Parathyroid adenoma (tissue), 2 donors: ENCODE results near the gene TSPAN3.

Experiments used
- H2AFZ ChIP-seq: fragments of 300-600 bp; sonication (generic); one replicate; pipeline ENCODE4 v1.7.0; 2017; ENCODE audit warnings: antibody characterized with exemption, mild to moderate bottlenecking
- H3K27ac ChIP-seq: fragments of 300-600 bp; sonication (generic); one replicate; pipeline ENCODE4 v1.7.0; 2017
- H3K27me3 ChIP-seq: fragments of 300-600 bp; sonication (generic); one replicate; pipeline ENCODE4 v1.7.0; 2017; ENCODE audit warnings: low read length; ENCODE audit not compliant: control insufficient read depth, insufficient read depth
- H3K36me3 ChIP-seq: fragments of 300-600 bp; sonication (generic); one replicate; pipeline ENCODE4 v1.7.0; 2017; ENCODE audit warnings: low read length; ENCODE audit not compliant: control insufficient read depth, insufficient read depth
- H3K4me1 ChIP-seq: fragments of 300-600 bp; sonication (generic); one replicate; pipeline ENCODE4 v1.7.0; 2017; ENCODE audit warnings: control low read depth
- H3K4me2 ChIP-seq: fragments of 300-600 bp; sonication (generic); one replicate; pipeline ENCODE4 v1.7.0; 2017; ENCODE audit warnings: low read length
- H3K4me3 ChIP-seq: fragments of 300-600 bp; sonication (generic); one replicate; pipeline ENCODE4 v1.7.0; 2017; ENCODE audit warnings: low read depth, low read length
- H3K79me2 ChIP-seq: fragments of 300-600 bp; sonication (generic); one replicate; pipeline ENCODE4 v1.7.0; 2017; ENCODE audit warnings: control low read depth
- H3K9ac ChIP-seq: fragments of 300-600 bp; sonication (generic); one replicate; pipeline ENCODE4 v1.7.0; 2017; ENCODE audit warnings: mild to moderate bottlenecking
- H3K9me3 ChIP-seq: fragments of 300-600 bp; sonication (generic); one replicate; pipeline ENCODE4 v1.7.0; 2017; ENCODE audit warnings: low read length; ENCODE audit not compliant: control insufficient read depth
- CTCF ChIP-seq: fragments of 300-600 bp; sonication (generic); IDR thresholded peaks from one replicate; pipeline ENCODE4 v1.7.0; 2017; ENCODE audit warnings: antibody characterized with exemption, mild to moderate bottlenecking
- donor health status: primary hyperparathyroidism.

Gene TSPAN3

GRCh38 chr15:77104155-77104554 lies 33.2 kb upstream of the TSPAN3 start:
- Histone ChIP-seq H3K9me3 (no peaks in the 10 kb centered on the region), H3K4me1 (no peaks in the 10 kb centered on the region), H2AFZ (no peak overlapping the region), H3K9ac (no peak overlapping the region), H3K36me3 (no peaks in the 10 kb centered on the region), H3K79me2 (no peaks in the 10 kb centered on the region), H3K27me3 (no peaks in the 10 kb centered on the region), H3K4me3 (no peak overlapping the region), H3K4me2 (no peak overlapping the region), H3K27ac (no peak overlapping the region)
- no peak for TF ChIP-seq CTCF

DNA sequence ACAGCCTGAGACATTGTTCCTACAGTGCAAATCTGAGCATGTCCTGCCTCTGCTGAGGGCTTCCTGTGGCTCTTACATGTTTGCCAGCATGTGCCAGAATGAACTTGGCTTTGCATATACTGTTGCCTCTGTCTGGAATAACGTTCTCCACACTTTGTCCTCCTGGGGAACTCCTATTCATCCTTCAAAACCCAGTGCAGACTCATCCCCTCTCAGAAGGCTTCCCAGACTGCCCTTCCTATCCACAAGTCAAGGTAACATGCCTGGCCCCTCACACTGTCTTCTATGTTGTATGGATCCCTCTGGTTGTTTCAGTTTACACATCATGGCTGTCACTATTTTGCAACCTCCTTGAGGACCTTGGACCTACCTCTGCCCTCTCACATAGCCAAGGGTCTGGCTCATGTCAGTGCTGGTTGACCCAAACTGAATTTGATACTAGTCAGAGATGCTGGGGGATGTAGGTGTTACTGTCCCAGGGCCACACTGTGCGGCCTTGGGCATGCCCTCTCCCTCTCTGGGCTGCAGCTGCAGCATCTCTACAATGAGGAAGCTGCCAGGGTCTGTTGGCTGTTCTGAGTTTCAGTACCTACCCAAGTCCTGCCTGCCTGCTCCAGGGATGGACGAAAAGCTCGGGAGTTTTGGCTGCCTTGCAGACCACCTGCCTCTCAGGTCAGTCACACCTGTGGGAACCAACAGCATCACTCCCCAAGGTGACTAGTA lies 29.0 kb upstream of the TSPAN3 start:
- H3K36me3 ChIP-seq, result no peaks in the 10 kb centered on the region
- H2AFZ ChIP-seq, result no peak overlapping the region
- no peaks in the 10 kb centered on the region for H3K27me3 ChIP-seq
- no peak overlapping the region for H3K4me3 ChIP-seq
- no peaks in the 10 kb centered on the region for H3K9me3 ChIP-seq
- no peak for TF ChIP-seq CTCF
- H3K27ac ChIP-seq, result no peak overlapping the region
- no peaks in the 10 kb centered on the region for H3K4me1 ChIP-seq
- no peaks in the 10 kb centered on the region for H3K79me2 ChIP-seq
- no peak overlapping the region for H3K9ac ChIP-seq
- H3K4me2 ChIP-seq, result no peak overlapping the region

- no peaks in the 10 kb centered on the region for H3K27me3 ChIP-seq
- TF ChIP-seq CTCF, result no peak
- no peak overlapping the region for H3K27ac ChIP-seq
- H2AFZ ChIP-seq, result no peak overlapping the region
- no peak overlapping the region for H3K4me3 ChIP-seq
- H3K4me1 ChIP-seq, result no peaks in the 10 kb centered on the region
- no peaks in the 10 kb centered on the region for H3K9me3 ChIP-seq
- H3K9ac ChIP-seq, result no peak overlapping the region
- no peaks in the 10 kb centered on the region for H3K36me3 ChIP-seq
- no peaks in the 10 kb centered on the region for H3K79me2 ChIP-seq
- H3K4me2 ChIP-seq, result no peak overlapping the region
Observed at GRCh38 chr15:77098572-77098971, 27.7 kb upstream of the TSPAN3 start.

- no peaks in the 10 kb centered on the region for H3K4me1 ChIP-seq
- no peak overlapping the region for H3K4me2 ChIP-seq
- no peak for TF ChIP-seq CTCF
- no peak overlapping the region for H3K9ac ChIP-seq
- H3K79me2 ChIP-seq, result no peaks in the 10 kb centered on the region
- H3K9me3 ChIP-seq, result no peaks in the 10 kb centered on the region
- no peaks in the 10 kb centered on the region for H3K36me3 ChIP-seq
- no peak overlapping the region for H3K4me3 ChIP-seq
- no peak overlapping the region for H2AFZ ChIP-seq
- H3K27me3 ChIP-seq, result no peaks in the 10 kb centered on the region
- H3K27ac ChIP-seq, result no peak overlapping the region
Observed at GRCh38 chr15:77097921-77098320, 27.0 kb upstream of the TSPAN3 start.

DNA sequence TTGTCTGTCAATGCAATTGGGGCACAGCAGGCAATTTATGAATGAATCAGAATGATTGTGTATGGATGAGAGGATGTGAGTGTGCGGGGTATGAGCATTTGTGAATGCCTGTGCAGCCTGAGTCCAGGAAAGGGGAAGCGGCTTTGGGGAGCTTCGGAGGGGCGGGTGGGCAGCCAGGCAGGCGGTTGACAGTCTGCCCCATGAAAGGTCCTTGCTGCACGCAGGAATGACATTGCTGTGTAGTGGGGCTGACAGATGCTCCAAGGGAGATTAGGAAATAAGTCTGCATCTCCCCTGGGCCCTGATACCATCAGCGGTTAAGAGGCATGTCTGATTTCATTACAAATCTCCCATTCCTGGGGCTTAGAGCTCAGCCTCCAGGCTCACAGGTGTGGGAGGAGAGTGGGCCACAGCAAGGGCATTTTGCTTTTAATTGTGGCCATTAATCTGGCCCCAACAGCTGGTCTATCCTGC lies 26.4 kb upstream of the TSPAN3 start:
- Histone ChIP-seq H3K9ac (no peak overlapping the region), H2AFZ (no peak overlapping the region)
- TF ChIP-seq CTCF, result no peak

More for the DNA sequence above, 26.4 kb upstream of the TSPAN3 start:
- H3K36me3 ChIP-seq, result no peaks in the 10 kb centered on the region
- H3K4me1 ChIP-seq, result no peaks in the 10 kb centered on the region
- H3K79me2 ChIP-seq, result no peaks in the 10 kb centered on the region
- H3K4me2 ChIP-seq, result no peak overlapping the region
- no peaks in the 10 kb centered on the region for H3K9me3 ChIP-seq
- H3K27me3 ChIP-seq, result no peaks in the 10 kb centered on the region
- H3K27ac ChIP-seq, result no peak overlapping the region
- no peak overlapping the region for H3K4me3 ChIP-seq
